Stomach (tissue), 4 donors: ENCODE results near the gene ZEB1.

Experiments
- CTCF ChIP-seq, 7 experiments: fragments of 450-650 bp in 4 of 7; fragments of 200-600 bp in 3 of 7; sonication (generic) in 3 of 7; IDR thresholded peaks; one replicate each; pipeline ENCODE4 v1.5.1; 2016 to 2019; ENCODE audit warnings: antibody characterized with exemption in 7 of 7, control low read depth in 2 of 7, mild to moderate bottlenecking in 1 of 7
- EP300 ChIP-seq: sonication (generic); formaldehyde crosslinking; IDR thresholded peaks from one replicate; pipeline ENCODE4 v1.6.1; 2017; ENCODE audit warnings: antibody characterized with exemption
- POLR2A ChIP-seq, 4 donors: fragments of 450-650 bp; IDR thresholded peaks; one replicate each; pipeline ENCODE4 v1.6.1; 2016; ENCODE audit warnings: antibody characterized with exemption in 4 of 4, control low read depth in 2 of 4, mild to moderate bottlenecking in 1 of 4, moderate library complexity in 1 of 4
- POLR2AphosphoS5 ChIP-seq, 3 donors: sonication (generic); formaldehyde crosslinking; IDR thresholded peaks; one replicate each; pipeline ENCODE4 v1.6.1; 2016; ENCODE audit warnings: antibody characterized with exemption in 3 of 3

GRCh38 chr10:31460242-31460641, 141.2 kb downstream of the ZEB1 start:
- no peak for TF ChIP-seq EP300
- no peak for TF ChIP-seq CTCF (IDR thresholded peaks at IDR 0.05)
- TF ChIP-seq POLR2A (IDR thresholded peaks at IDR 0.05): no peak
- no peak for TF ChIP-seq POLR2AphosphoS5 (IDR thresholded peaks at IDR 0.05)
